ENCODE data around the gene CFAP47. TPM values are rescaled to one million over a fixed set of nuclear protein-coding genes. Genes with fewer than 3 reads are reported as not detected.
"Not testable (repeated sequence)": the region's sequence is repeated elsewhere in the genome, so short reads cannot be mapped to it uniquely, and the experiment has no call there.

Gene CFAP47
- total and polyA plus RNA-seq, 10 donors = 0.03 to 0.33 (median 0.15) TPM; not detected in 5

DNA sequence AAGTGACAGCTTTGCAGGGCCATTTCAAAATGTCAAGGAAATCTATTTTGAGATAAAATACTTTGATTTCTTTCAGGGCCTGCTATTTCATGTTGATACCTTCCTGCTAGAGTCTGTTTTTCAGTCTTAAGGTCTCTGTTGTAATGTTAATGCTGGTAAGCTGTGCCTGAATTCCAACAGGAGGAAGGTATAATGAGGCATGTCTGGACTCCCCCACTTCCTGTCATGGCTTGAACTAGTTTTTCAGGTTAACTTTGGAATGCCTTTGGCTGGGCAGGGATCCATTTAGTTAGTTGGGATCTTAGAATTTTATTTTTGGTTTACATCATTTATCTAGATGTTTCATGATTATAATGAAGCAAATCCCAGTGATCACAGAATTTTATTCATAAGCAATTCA lies 279.0 kb downstream of the CFAP47 start:
- Histone ChIP-seq H3K36me3 (no peaks in the 10 kb centered on the region), H3K27me3 (replicated peaks in 1 of 7) (no peaks in the 10 kb centered on the region), H3K27ac (no peak overlapping the region), H3K4me3 (no peak overlapping the region), H3K9me3 (no peaks in the 10 kb centered on the region), H3K4me1 (no peaks in the 10 kb centered on the region)
- TF ChIP-seq POLR2A (IDR thresholded peaks at IDR 0.05) (no peak), POLR2AphosphoS5 (IDR thresholded peaks at IDR 0.05) (no peak)
- DNase-seq = no peak
- intact Hi-C loops (cut with DNase I; ENCODE audit: low total_unique reads) = no loop called here

GRCh38 chrX:36199928-36200327 lies 280.4 kb downstream of the CFAP47 start:
- no peaks in the 10 kb centered on the region for H3K36me3 ChIP-seq
- no peaks in the 10 kb centered on the region for H3K27me3 ChIP-seq (replicated peaks in 1 of 7)
- TF ChIP-seq, protein P1, sequence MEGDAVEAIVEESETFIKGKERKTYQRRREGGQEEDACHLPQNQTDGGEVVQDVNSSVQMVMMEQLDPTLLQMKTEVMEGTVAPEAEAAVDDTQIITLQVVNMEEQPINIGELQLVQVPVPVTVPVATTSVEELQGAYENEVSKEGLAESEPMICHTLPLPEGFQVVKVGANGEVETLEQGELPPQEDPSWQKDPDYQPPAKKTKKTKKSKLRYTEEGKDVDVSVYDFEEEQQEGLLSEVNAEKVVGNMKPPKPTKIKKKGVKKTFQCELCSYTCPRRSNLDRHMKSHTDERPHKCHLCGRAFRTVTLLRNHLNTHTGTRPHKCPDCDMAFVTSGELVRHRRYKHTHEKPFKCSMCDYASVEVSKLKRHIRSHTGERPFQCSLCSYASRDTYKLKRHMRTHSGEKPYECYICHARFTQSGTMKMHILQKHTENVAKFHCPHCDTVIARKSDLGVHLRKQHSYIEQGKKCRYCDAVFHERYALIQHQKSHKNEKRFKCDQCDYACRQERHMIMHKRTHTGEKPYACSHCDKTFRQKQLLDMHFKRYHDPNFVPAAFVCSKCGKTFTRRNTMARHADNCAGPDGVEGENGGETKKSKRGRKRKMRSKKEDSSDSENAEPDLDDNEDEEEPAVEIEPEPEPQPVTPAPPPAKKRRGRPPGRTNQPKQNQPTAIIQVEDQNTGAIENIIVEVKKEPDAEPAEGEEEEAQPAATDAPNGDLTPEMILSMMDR (IDR thresholded peaks at IDR 0.05 in 8 of 11, conservative IDR thresholded peaks at IDR 0.05 in 3 of 11) = no peak
- TF ChIP-seq POLR2AphosphoS5 (IDR thresholded peaks at IDR 0.05) (no peak), POLR2A (IDR thresholded peaks at IDR 0.05) (no peak)
- intact Hi-C loops (cut with DNase I; ENCODE audit: low total_unique reads) = no loop called here
- H3K9me3 ChIP-seq = no peaks in the 10 kb centered on the region
- DNase-seq = no peak
- H3K27ac ChIP-seq = no peak overlapping the region
- no peak overlapping the region for H3K4me3 ChIP-seq
- H3K4me1 ChIP-seq = no peaks in the 10 kb centered on the region

- Histone ChIP-seq H3K27me3 (replicated peaks in 1 of 7) (no peaks in the 10 kb centered on the region), H3K36me3 (no peaks in the 10 kb centered on the region), H3K4me3 (no peak overlapping the region), H3K27ac (no peak overlapping the region), H3K4me1 (no peaks in the 10 kb centered on the region), H3K9me3 (no peaks in the 10 kb centered on the region)
- intact Hi-C loops (cut with DNase I; ENCODE audit: low total_unique reads) = no loop called here
- no peak for DNase-seq
- TF ChIP-seq POLR2A (IDR thresholded peaks at IDR 0.05) = no peak
- TF ChIP-seq, protein P1 (IDR thresholded peaks at IDR 0.05 in 8 of 11, conservative IDR thresholded peaks at IDR 0.05 in 3 of 11) = no peak
- TF ChIP-seq POLR2AphosphoS5 (IDR thresholded peaks at IDR 0.05) = no peak
- WGBS, 5 donors = 31 to 75% (median 54%) methylated on average over 1 of the region's 1 CpG
Observed at GRCh38 chrX:36214924-36215323, 295.4 kb downstream of the CFAP47 start.

GRCh38 chrX:36218801-36219200 lies 299.3 kb downstream of the CFAP47 start:
- WGBS, 5 donors = 24 to 91% (median 71%) methylated on average over 1 of the region's 1 CpG
- no peak overlapping the region for H3K4me3 ChIP-seq
- intact Hi-C loops (cut with DNase I; ENCODE audit: low total_unique reads) = no loop called here

DNA sequence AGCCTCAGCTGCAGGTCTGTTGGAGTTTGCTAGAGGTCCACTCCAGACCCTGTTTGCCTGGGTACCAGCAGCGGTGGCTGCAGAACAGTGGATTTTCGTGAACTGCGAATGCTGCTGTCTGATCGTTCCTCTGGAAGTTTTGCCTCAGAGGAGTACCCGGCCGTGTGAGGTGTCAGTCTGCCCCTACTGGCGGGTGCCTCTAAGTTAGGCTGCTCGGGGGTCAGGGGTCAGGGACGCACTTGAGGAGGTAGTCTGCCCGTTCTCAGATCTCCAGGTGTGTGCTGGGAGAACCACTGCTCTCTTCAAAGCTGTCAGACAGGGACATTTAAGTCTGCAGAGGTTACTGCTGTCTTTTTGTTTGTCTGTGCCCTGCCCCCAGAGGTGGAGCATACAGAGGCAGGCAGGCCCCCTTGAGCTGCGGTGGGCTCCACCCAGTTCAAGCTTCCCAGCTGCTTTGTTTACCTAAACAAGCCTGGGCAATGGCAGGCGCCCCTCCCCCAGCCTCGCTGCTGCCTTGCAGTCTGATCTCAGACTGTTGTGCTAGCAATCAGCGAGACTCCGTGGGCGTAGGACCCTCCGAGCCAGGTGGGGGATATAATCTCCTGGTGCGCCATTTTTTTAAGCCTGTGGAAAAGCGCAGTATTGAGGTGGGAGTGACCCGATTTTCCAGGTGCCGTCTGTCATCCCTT lies 315.4 kb downstream of the CFAP47 start:
- H3K4me1 ChIP-seq; H3K4me3 ChIP-seq; H3K9me3 ChIP-seq; DNase-seq; H3K27me3 ChIP-seq (replicated peaks in 1 of 7); intact Hi-C loops (cut with DNase I; ENCODE audit: low total_unique reads); H3K36me3 ChIP-seq; H3K27ac ChIP-seq: not testable (repeated sequence)
- WGBS, 5 donors = 87 to 94% (median 89%) methylated on average over 14 to 21 of the region's 21 CpGs

More at GRCh38 chrX:36218801-36219200, 299.3 kb downstream of the CFAP47 start:
- H3K27ac ChIP-seq = no peak overlapping the region
- H3K4me1 ChIP-seq = no peaks in the 10 kb centered on the region
- DNase-seq = no peak
- TF ChIP-seq, protein P1 (IDR thresholded peaks at IDR 0.05 in 8 of 11, conservative IDR thresholded peaks at IDR 0.05 in 3 of 11) = no peak
- TF ChIP-seq POLR2A (IDR thresholded peaks at IDR 0.05) (no peak), POLR2AphosphoS5 (IDR thresholded peaks at IDR 0.05) (no peak)
- no peaks in the 10 kb centered on the region for H3K36me3 ChIP-seq
- H3K27me3 ChIP-seq (replicated peaks in 1 of 7) = no peaks in the 10 kb centered on the region
- no peaks in the 10 kb centered on the region for H3K9me3 ChIP-seq

Data from spleen (tissue), 11 donors.